Caki2 (cell line): ENCODE results near the gene KCNH1. TPM values are rescaled to one million over a fixed set of nuclear protein-coding genes. Genes with fewer than 3 reads are reported as not detected.

Experiments used
- total RNA-seq: library from RNA; depleted of rRNA; stranded (reverse); fragments of >200 nt; shearing (Covaris generic); gene quantifications from 2 replicates; pipeline ENCODE4 v1.2.3, GENCODE V29; 2014; ENCODE audit warnings: low replicate concordance; rRNA removed

Gene KCNH1
- total RNA-seq, 1 experiment from 2014 or later, result 2.0 TPM

Other genes with a start within 250 kb of the KCNH1 start
- 6.6 and 34.3 TPM in 2 replicates for gene RCOR3, start 125.2 kb upstream of the KCNH1 start, total RNA-seq
- 3.2 and 6.2 TPM in 2 replicates for gene TRAF5, start 192.7 kb upstream of the KCNH1 start, total RNA-seq